Measurements from ENCODE around the gene DND1.

DNA sequence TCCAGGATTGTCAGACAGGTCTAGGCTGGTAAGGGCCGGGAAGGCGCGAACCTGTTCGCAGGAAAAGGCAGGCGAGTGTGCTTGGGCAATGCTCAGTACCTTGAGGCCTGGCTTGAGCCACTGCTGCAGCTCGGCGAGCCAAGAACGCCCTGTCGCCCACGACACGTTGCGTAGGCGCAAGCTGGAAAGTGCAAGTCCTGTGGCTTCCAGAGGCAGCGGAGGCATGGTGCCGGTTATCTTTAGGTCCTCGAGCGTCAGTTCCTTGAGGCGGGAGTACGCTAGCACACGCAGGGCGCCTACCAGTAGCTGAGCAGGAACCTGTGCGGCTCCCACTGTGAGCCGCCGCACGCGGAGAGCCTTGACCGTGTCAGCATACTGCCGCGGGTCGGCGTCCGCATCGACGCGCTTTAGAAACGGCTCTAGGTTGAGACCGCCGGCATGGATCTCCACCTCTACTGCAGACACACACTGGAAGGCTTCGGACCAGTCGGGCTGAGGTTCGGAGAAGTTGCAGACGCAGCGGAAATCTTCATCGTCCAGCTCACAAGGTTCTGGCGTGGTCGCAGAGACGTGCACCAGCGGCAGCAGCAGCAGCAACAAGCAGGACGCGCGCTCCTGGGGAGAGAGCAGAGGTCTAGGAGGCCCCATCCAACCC, 40.9 kb downstream of the DND1 start:
- TF ChIP-seq TEAD4 (CRISPR knock-in tag; IDR thresholded peaks at IDR 0.05) (no peak), TP53 (CRISPR knock-in tag; IDR thresholded peaks at IDR 0.05) (no peak)
- TF ChIP-seq, protein P1, sequence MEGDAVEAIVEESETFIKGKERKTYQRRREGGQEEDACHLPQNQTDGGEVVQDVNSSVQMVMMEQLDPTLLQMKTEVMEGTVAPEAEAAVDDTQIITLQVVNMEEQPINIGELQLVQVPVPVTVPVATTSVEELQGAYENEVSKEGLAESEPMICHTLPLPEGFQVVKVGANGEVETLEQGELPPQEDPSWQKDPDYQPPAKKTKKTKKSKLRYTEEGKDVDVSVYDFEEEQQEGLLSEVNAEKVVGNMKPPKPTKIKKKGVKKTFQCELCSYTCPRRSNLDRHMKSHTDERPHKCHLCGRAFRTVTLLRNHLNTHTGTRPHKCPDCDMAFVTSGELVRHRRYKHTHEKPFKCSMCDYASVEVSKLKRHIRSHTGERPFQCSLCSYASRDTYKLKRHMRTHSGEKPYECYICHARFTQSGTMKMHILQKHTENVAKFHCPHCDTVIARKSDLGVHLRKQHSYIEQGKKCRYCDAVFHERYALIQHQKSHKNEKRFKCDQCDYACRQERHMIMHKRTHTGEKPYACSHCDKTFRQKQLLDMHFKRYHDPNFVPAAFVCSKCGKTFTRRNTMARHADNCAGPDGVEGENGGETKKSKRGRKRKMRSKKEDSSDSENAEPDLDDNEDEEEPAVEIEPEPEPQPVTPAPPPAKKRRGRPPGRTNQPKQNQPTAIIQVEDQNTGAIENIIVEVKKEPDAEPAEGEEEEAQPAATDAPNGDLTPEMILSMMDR (IDR thresholded peaks at IDR 0.05) = no peak
